ENCODE measurements around the gene TCF7.

DNA sequence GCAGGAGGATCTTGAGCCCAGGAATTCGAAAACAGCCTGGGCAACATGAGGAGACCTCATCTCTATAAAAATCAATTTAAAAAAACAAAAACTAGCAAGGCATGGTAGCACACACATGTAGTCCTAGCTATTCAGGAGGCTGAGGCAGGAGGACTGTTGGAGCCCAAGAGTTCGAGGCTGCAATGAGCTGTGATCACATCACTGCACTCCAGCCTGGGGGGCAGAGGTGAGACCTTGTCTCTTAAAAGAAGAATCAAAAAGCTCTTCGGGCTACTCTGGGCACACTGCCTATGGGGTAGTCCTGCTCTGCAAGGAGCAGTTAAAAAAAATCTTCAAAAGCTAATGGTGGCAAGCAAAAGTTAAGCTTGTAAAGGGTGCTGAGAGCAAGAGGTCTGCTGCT lies 38.8 kb downstream of the TCF7 start:
- no peak for TF ChIP-seq POLR2A (IDR thresholded peaks at IDR 0.05)
- TF ChIP-seq, protein P1, sequence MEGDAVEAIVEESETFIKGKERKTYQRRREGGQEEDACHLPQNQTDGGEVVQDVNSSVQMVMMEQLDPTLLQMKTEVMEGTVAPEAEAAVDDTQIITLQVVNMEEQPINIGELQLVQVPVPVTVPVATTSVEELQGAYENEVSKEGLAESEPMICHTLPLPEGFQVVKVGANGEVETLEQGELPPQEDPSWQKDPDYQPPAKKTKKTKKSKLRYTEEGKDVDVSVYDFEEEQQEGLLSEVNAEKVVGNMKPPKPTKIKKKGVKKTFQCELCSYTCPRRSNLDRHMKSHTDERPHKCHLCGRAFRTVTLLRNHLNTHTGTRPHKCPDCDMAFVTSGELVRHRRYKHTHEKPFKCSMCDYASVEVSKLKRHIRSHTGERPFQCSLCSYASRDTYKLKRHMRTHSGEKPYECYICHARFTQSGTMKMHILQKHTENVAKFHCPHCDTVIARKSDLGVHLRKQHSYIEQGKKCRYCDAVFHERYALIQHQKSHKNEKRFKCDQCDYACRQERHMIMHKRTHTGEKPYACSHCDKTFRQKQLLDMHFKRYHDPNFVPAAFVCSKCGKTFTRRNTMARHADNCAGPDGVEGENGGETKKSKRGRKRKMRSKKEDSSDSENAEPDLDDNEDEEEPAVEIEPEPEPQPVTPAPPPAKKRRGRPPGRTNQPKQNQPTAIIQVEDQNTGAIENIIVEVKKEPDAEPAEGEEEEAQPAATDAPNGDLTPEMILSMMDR (IDR thresholded peaks at IDR 0.05): no peak
